ENCODE results near the gene FCN2. TPM values are rescaled to one million over a fixed set of nuclear protein-coding genes. Genes with fewer than 3 reads are reported as not detected.

The FCN2 gene
- total RNA-seq, 1 experiment from 2014 or later, result not detected

GRCh38 chr9:134913713-134914500 is 33.3 kb downstream of the FCN2 start:
- ChIA-PET RAD21 (ENCODE audit: low non-redundant PET in 1 of 2, low total read pairs in 2 of 2, uncharacterized antibody in 2 of 2, unreplicated experiment in 2 of 2) (no interaction called here), POLR2A (no interaction called here), CTCF (no interaction called here)
- intact Hi-C loops (cut with micrococcal nuclease), result no loop called here
- H3K4me1 ChIP-seq (ENCODE audit: control insufficient read depth in 1 of 2, insufficient read depth in 2 of 2, low read length in 2 of 2), result no peaks in the 10 kb centered on the region
- H3K9me2 ChIP-seq (ENCODE audit: insufficient read depth), result no peaks in the 10 kb centered on the region
- no peaks in the 10 kb centered on the region for H3K36me3 ChIP-seq (ENCODE audit: control insufficient read depth in 1 of 2, insufficient read depth in 2 of 2, low read length in 2 of 2)
- no peak overlapping the region for H3K4me2 ChIP-seq (ENCODE audit: low read length)
- BruUV-seq (replicated peaks), result no TSS peak
- peaks cover 23% of the 10 kb centered on the region; the same call in 1 of the 2 replicates for H3K27me3 ChIP-seq (ENCODE audit: insufficient read depth, low read length)
- H3K27ac ChIP-seq (ENCODE audit: low read depth, low read length), result no peak overlapping the region
- H2AFZ ChIP-seq (ENCODE audit: low read depth, low read length, poor library complexity, severe bottlenecking), result no peak overlapping the region
- no peaks in the 10 kb centered on the region for H4K20me1 ChIP-seq (ENCODE audit: insufficient read depth)
- no peaks in the 10 kb centered on the region for H3K9me3 ChIP-seq (ENCODE audit: control insufficient read depth in 1 of 2, insufficient read depth in 1 of 2, low read depth in 1 of 2, low read length in 2 of 2)
- H3K4me3 ChIP-seq (replicated peaks in 1 of 2; ENCODE audit: low read depth in 1 of 2, low read length in 2 of 2), result no peak overlapping the region
- no peak for DNase-seq (ENCODE audit: low read depth, low spot score)
- no peak for ATAC-seq
- TF ChIP-seq SP1 (IDR thresholded peaks at IDR 0.05; ENCODE audit: low read depth) (no peak), EZH2phosphoT487 (IDR thresholded peaks at IDR 0.05; ENCODE audit: borderline replicate concordance) (no peak), REST (IDR thresholded peaks at IDR 0.05; ENCODE audit: low read depth) (no peak), ELF1 (IDR thresholded peaks at IDR 0.05; ENCODE audit: borderline replicate concordance, low read depth) (no peak), SRF (IDR thresholded peaks at IDR 0.05; ENCODE audit: low read depth) (no peak), JUND (IDR thresholded peaks at IDR 0.05) (no peak), CEBPB (IDR thresholded peaks at IDR 0.05; ENCODE audit: low read depth) (no peak)
- no peak overlapping the region for H3K9ac ChIP-seq (ENCODE audit: low read length)
- H3K79me2 ChIP-seq (ENCODE audit: insufficient read depth, low read length), result no peaks in the 10 kb centered on the region
